HL-60 (cell line): ENCODE measurements around the gene KIF26B.

Experiments used
- DNase-seq, 2 experiments: peaks; one replicate each; pipeline ENCODE4 v3.0.0-alpha.2; 2010 to 2020; ENCODE audit warnings: low read depth in 1 of 2, low spot score in 1 of 2
- H3K27ac ChIP-seq: fragments of 250-450 bp; sonication (Bioruptor Pico); replicated peaks from 2 replicates; pipeline ENCODE4 v1.5.1; 2020; ENCODE audit warnings: mild to moderate bottlenecking, moderate library complexity
- H3K27me3 ChIP-seq: fragments of 250-450 bp; sonication (Bioruptor Pico); 2 replicates; pipeline ENCODE4 v1.5.1; 2021; ENCODE audit warnings: mild to moderate bottlenecking, moderate library complexity; ENCODE audit not compliant: insufficient read depth, poor library complexity, severe bottlenecking
- H3K4me3 ChIP-seq: replicated peaks from 2 replicates; pipeline ENCODE4 v1.5.1; 2011; ENCODE audit warnings: mild to moderate bottlenecking, control low read depth, low read length; ENCODE audit not compliant: insufficient read depth
- GABPA ChIP-seq: IDR thresholded peaks from 2 replicates; pipeline ENCODE4 v1.6.1; 2012; ENCODE audit warnings: low read depth
- POLR2AphosphoS5 ChIP-seq: IDR thresholded peaks from 2 replicates; pipeline ENCODE4 v1.6.1; 2012; ENCODE audit warnings: low read depth
- REST ChIP-seq: IDR thresholded peaks from 2 replicates; pipeline ENCODE4 v1.6.1; 2012; ENCODE audit warnings: low read depth; ENCODE audit not compliant: insufficient replicate concordance
- SPI1 ChIP-seq: IDR thresholded peaks from 2 replicates; pipeline ENCODE4 v1.6.1; 2012; ENCODE audit warnings: low read depth, mild to moderate bottlenecking, borderline replicate concordance
- TF ChIP-seq, protein P1 (sequence below): IDR thresholded peaks from one replicate; pipeline ENCODE4 v1.5.1; 2011; ENCODE audit warnings: low read length, control low read depth, inconsistent platforms; ENCODE audit not compliant: insufficient read depth

KIF26B gene

GRCh38 chr1:245166471-245166885 lies 11.7 kb downstream of the KIF26B start:
- Histone ChIP-seq H3K27me3 (no peaks in the 10 kb centered on the region), H3K27ac (no peak overlapping the region), H3K4me3 (no peak overlapping the region)
- TF ChIP-seq REST: no peak
- no peak for TF ChIP-seq GABPA
- TF ChIP-seq POLR2AphosphoS5: no peak
- no peak for TF ChIP-seq SPI1
- TF ChIP-seq, protein P1, sequence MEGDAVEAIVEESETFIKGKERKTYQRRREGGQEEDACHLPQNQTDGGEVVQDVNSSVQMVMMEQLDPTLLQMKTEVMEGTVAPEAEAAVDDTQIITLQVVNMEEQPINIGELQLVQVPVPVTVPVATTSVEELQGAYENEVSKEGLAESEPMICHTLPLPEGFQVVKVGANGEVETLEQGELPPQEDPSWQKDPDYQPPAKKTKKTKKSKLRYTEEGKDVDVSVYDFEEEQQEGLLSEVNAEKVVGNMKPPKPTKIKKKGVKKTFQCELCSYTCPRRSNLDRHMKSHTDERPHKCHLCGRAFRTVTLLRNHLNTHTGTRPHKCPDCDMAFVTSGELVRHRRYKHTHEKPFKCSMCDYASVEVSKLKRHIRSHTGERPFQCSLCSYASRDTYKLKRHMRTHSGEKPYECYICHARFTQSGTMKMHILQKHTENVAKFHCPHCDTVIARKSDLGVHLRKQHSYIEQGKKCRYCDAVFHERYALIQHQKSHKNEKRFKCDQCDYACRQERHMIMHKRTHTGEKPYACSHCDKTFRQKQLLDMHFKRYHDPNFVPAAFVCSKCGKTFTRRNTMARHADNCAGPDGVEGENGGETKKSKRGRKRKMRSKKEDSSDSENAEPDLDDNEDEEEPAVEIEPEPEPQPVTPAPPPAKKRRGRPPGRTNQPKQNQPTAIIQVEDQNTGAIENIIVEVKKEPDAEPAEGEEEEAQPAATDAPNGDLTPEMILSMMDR: no peak
- no peak for DNase-seq

- Histone ChIP-seq H3K27ac (peak overlapping the region; percentile 62), H3K27me3 (no peaks in the 10 kb centered on the region), H3K4me3 (no peak overlapping the region)
- TF ChIP-seq SPI1: peak; percentile 12; the same call in 1 of the 2 replicates
- TF ChIP-seq REST: no peak
- peak; percentile 65; the same call in 1 of the 2 replicates for TF ChIP-seq GABPA
- TF ChIP-seq POLR2AphosphoS5: 0 out of 2 replicates have a peak, but pooled peaks have one; percentile 35
- TF ChIP-seq, protein P1: no peak
- peak in 1 of 2 experiments; percentile 83 for DNase-seq
Measured at GRCh38 chr1:245168086-245168485, 13.3 kb downstream of the KIF26B start.

GRCh38 chr1:245168906-245169305 lies 14.1 kb downstream of the KIF26B start:
- Histone ChIP-seq H3K27ac (peak overlapping the region; percentile 62), H3K27me3 (no peaks in the 10 kb centered on the region), H3K4me3 (no peak overlapping the region)
- TF ChIP-seq GABPA (no peak), POLR2AphosphoS5 (no peak), SPI1 (no peak), REST (no peak)
- TF ChIP-seq, protein P1: no peak
- no peak for DNase-seq
